HepG2 (cell line): ENCODE results near the gene TSC22D1. TPM values are rescaled to one million over a fixed set of nuclear protein-coding genes. Genes with fewer than 3 reads are reported as not detected.

ENCODE experiments used
- MAFK ChIP-seq, 2 experiments: IDR thresholded peaks in 1 of 2; conservative IDR thresholded peaks in 1 of 2; 2 replicates each; pipeline ENCODE4 v1.6.1; 2011; ENCODE audit warnings: improper control_type of control experiment in 2 of 2, low read length in 2 of 2
- RFX3 ChIP-seq: IDR thresholded peaks from 2 replicates; pipeline ENCODE4 v1.6.1; 2016; ENCODE audit warnings: missing biosample characterization, missing genetic modification reagents
- polyA plus RNA-seq, 8 experiments: library from polyadenylated mRNA; depleted of rRNA in 3 of 8; stranded (reverse) in 7 of 8; unstranded in 1 of 8; fragments of >200 nt; fragmentation: Illumina TruSeq in 4 of 8; extraction: Trizol in 4 of 8; gene quantifications; 2 replicates each; pipeline versions ENCODE4 v1.2.1 to v1.2.3, GENCODE V29; 2011 to 2016; ENCODE audit warnings: low read depth in 4 of 8, missing spikeins in 1 of 8, mixed read lengths in 1 of 8; ENCODE audit not compliant: insufficient read depth in 1 of 8
- total RNA-seq, 5 experiments: library from RNA; depleted of rRNA; stranded (reverse); fragments of >200 nt; fragmentation: Illumina TruSeq; extraction: Trizol; gene quantifications; 2 replicates each; pipeline ENCODE4 v1.2.3, GENCODE V29; 2016; ENCODE audit warnings: low read depth in 1 of 5
- TF ChIP-seq, protein P1 (sequence below), 2 experiments: fragments of 450-650 bp in 1 of 2; sonication (generic) in 1 of 2; formaldehyde crosslinking in 1 of 2; IDR thresholded peaks; 2 replicates each; pipeline versions ENCODE4 v1.6.1 to v1.8.0; 2016 to 2022; ENCODE audit warnings: antibody characterized with exemption in 1 of 2, mild to moderate bottlenecking in 1 of 2, missing genetic modification reagents in 1 of 2
- TF ChIP-seq, protein P2 (sequence below), 2 experiments: sonication (generic) in 1 of 2; formaldehyde crosslinking in 1 of 2; IDR thresholded peaks; 2 replicates each; pipeline versions ENCODE4 v1.4.0 to v1.6.1; 2018 to 2020; ENCODE audit warnings: missing genetic modification reagents in 2 of 2, borderline replicate concordance in 1 of 2, low read depth in 1 of 2, mild to moderate bottlenecking in 1 of 2, missing biosample characterization in 1 of 2

TSC22D1 gene
- total and polyA plus RNA-seq, 2 of the 13 experiments (the other 11 are each of a cell fraction or from before 2014, with no cell fraction given): 18.4 to 35.7 TPM

DNA sequence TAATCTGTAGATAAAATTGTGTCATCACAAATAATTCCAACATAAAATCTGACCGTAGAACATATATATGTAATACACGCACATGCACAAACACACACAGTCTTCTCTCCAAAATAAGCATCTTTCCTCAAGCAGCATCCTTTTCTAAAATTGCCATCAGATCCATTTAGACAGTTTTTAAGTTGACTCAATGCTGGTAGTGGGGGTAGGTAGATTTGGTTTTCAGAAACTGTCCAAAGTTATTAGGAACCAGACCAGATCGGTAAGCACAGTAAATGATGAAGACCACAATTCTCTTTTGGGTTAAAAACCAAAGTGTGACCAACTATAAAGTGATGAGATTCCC, 137.9 kb downstream of the TSC22D1 start (continued):
- TF ChIP-seq, protein P1, sequence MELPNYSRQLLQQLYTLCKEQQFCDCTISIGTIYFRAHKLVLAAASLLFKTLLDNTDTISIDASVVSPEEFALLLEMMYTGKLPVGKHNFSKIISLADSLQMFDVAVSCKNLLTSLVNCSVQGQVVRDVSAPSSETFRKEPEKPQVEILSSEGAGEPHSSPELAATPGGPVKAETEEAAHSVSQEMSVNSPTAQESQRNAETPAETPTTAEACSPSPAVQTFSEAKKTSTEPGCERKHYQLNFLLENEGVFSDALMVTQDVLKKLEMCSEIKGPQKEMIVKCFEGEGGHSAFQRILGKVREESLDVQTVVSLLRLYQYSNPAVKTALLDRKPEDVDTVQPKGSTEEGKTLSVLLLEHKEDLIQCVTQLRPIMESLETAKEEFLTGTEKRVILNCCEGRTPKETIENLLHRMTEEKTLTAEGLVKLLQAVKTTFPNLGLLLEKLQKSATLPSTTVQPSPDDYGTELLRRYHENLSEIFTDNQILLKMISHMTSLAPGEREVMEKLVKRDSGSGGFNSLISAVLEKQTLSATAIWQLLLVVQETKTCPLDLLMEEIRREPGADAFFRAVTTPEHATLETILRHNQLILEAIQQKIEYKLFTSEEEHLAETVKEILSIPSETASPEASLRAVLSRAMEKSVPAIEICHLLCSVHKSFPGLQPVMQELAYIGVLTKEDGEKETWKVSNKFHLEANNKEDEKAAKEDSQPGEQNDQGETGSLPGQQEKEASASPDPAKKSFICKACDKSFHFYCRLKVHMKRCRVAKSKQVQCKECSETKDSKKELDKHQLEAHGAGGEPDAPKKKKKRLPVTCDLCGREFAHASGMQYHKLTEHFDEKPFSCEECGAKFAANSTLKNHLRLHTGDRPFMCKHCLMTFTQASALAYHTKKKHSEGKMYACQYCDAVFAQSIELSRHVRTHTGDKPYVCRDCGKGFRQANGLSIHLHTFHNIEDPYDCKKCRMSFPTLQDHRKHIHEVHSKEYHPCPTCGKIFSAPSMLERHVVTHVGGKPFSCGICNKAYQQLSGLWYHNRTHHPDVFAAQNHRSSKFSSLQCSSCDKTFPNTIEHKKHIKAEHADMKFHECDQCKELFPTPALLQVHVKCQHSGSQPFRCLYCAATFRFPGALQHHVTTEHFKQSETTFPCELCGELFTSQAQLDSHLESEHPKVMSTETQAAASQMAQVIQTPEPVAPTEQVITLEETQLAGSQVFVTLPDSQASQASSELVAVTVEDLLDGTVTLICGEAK (IDR thresholded peaks at IDR 0.05): no peak
- TF ChIP-seq, protein P1 (CRISPR knock-in tag; IDR thresholded peaks at IDR 0.05): no peak
- TF ChIP-seq RFX3 (CRISPR knock-in tag) (no peak), MAFK (conservative IDR thresholded peaks at IDR 0.05 in 1 of 2, IDR thresholded peaks at IDR 0.05 in 1 of 2; ENCODE audit: low read length in 2 of 2) (no peak)
- TF ChIP-seq, protein P2, sequence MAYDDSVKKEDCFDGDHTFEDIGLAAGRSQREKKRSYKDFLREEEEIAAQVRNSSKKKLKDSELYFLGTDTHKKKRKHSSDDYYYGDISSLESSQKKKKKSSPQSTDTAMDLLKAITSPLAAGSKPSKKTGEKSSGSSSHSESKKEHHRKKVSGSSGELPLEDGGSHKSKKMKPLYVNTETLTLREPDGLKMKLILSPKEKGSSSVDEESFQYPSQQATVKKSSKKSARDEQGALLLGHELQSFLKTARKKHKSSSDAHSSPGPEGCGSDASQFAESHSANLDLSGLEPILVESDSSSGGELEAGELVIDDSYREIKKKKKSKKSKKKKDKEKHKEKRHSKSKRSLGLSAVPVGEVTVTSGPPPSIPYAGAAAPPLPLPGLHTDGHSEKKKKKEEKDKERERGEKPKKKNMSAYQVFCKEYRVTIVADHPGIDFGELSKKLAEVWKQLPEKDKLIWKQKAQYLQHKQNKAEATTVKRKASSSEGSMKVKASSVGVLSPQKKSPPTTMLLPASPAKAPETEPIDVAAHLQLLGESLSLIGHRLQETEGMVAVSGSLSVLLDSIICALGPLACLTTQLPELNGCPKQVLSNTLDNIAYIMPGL (CRISPR knock-in tag; IDR thresholded peaks at IDR 0.05; ENCODE audit: borderline replicate concordance in 1 of 2, low read depth in 1 of 2): no peak
